Endothelial cell of umbilical vein (primary cell): Measurements from ENCODE around the gene CACNG4. TPM values are rescaled to one million over a fixed set of nuclear protein-coding genes. Genes with fewer than 3 reads are reported as not detected.

Source experiments
- BruUV-seq: library from RNA; stranded (reverse); fragments of 400-500 nt; replicated peaks from 2 replicates; lab custom pipeline; 2021; lab: Mats Ljungman, UMichigan
- CTCF ChIA-PET: fragments of 300-600, 350-600 bp; sonication (Branson Sonifier 250); formaldehyde crosslinking; loops from one replicate; lab custom pipeline; 2021; ENCODE audit warnings: antibody characterized with exemption, inconsistent platforms; lab: Charles Lee
- POLR2A ChIA-PET: fragments of 300-600, 350-600 bp; sonication (Branson Sonifier 250); formaldehyde crosslinking; loops from one replicate; lab custom pipeline; 2021; ENCODE audit warnings: antibody characterized with exemption, inconsistent platforms; lab: Charles Lee
- DNase-seq: peaks from one replicate; pipeline ENCODE4 v3.0.0-alpha.2; 2011; ENCODE audit warnings: low read depth, low spot score
- FAIRE-seq: peaks from 2 replicates; lab custom pipeline; 2011; peaks lifted over from hg19 to GRCh38; lab: Jason Lieb, UNC
- H2AFZ ChIP-seq: 2 replicates; pipeline ENCODE4 v1.6.0; 2012; ENCODE audit warnings: low read depth, low read length, control low read depth, inconsistent platforms
- H3K27ac ChIP-seq: 2 replicates; pipeline ENCODE4 v1.5.1; 2011; ENCODE audit warnings: low read depth, mild to moderate bottlenecking, control low read depth, low read length, moderate library complexity; ENCODE audit not compliant: insufficient read depth
- H3K27me3 ChIP-seq, 2 experiments: 2 replicates each; pipeline versions ENCODE4 v1.6.0 to v1.6.1; 2011; ENCODE audit warnings: low read length in 2 of 2, mixed read lengths in 1 of 2; ENCODE audit not compliant: control insufficient read depth in 2 of 2, insufficient read depth in 2 of 2
- H3K36me3 ChIP-seq, 2 experiments: 2 replicates in 1 of 2; 3 replicates in 1 of 2; pipeline ENCODE4 v1.5.1; 2011; ENCODE audit warnings: low read length in 2 of 2, mild to moderate bottlenecking in 1 of 2, moderate library complexity in 1 of 2; ENCODE audit not compliant: control insufficient read depth in 2 of 2, insufficient read depth in 2 of 2; ENCODE audit errors: extremely low read depth in 1 of 2
- H3K4me1 ChIP-seq: 3 replicates; pipeline ENCODE4 v1.5.1; 2011; ENCODE audit warnings: mild to moderate bottlenecking, low read length; ENCODE audit not compliant: control insufficient read depth, insufficient read depth; ENCODE audit errors: extremely low read depth
- H3K4me2 ChIP-seq: 2 replicates; pipeline ENCODE4 v1.6.1; 2011; ENCODE audit warnings: low read length, control low read depth, mixed read lengths; ENCODE audit not compliant: insufficient read depth
- H3K4me3 ChIP-seq, 3 experiments: fragments of 200-600 bp in 1 of 3; sonication (generic), shearing (Covaris generic) in 1 of 3; replicated peaks in 1 of 3; 2 replicates each; pipeline ENCODE4 v1.5.1; 2011 to 2016; ENCODE audit warnings: control low read depth in 3 of 3, low read length in 3 of 3, mild to moderate bottlenecking in 2 of 3, inconsistent platforms in 1 of 3, low read depth in 1 of 3, moderate library complexity in 1 of 3; ENCODE audit not compliant: insufficient read depth in 1 of 3
- H3K79me2 ChIP-seq: 2 replicates; pipeline ENCODE4 v1.6.0; 2012; ENCODE audit warnings: low read length, inconsistent platforms; ENCODE audit not compliant: control insufficient read depth, insufficient read depth
- H3K9ac ChIP-seq: replicated peaks from 2 replicates; pipeline ENCODE3; 2011; ENCODE audit warnings: low read length, control low read depth; ENCODE audit not compliant: insufficient read depth; ENCODE audit errors: extremely low read depth
- H3K9me1 ChIP-seq: replicated peaks from 3 replicates; pipeline ENCODE4 v1.6.0; 2011; ENCODE audit warnings: mild to moderate bottlenecking, low read length; ENCODE audit not compliant: control insufficient read depth, insufficient read depth; ENCODE audit errors: extremely low read depth
- H3K9me3 ChIP-seq: replicated peaks from 2 replicates; pipeline ENCODE4 v1.5.1; 2012; ENCODE audit warnings: low read length, inconsistent platforms; ENCODE audit not compliant: control insufficient read depth, insufficient read depth
- H4K20me1 ChIP-seq: replicated peaks from 2 replicates; pipeline ENCODE3; 2011; ENCODE audit warnings: mild to moderate bottlenecking, low read length; ENCODE audit not compliant: control insufficient read depth, insufficient read depth; ENCODE audit errors: extremely low read depth
- EZH2 ChIP-seq: IDR thresholded peaks from 2 replicates; pipeline ENCODE4 v1.6.1; 2012; ENCODE audit warnings: borderline replicate concordance, low read depth, mild to moderate bottlenecking, moderate library complexity, low read length, inconsistent platforms; ENCODE audit not compliant: severe bottlenecking
- FOS ChIP-seq: IDR thresholded peaks from 2 replicates; pipeline ENCODE4 v1.6.1; 2011; ENCODE audit warnings: mild to moderate bottlenecking, low read length, moderate library complexity, borderline replicate concordance; ENCODE audit not compliant: insufficient read depth
- GATA2 ChIP-seq: IDR thresholded peaks from 2 replicates; pipeline ENCODE4 v1.7.0; 2011; ENCODE audit warnings: low read depth, mild to moderate bottlenecking, moderate library complexity, mixed read lengths, low read length; ENCODE audit not compliant: insufficient read length, insufficient read depth
- JUN ChIP-seq: IDR thresholded peaks from 2 replicates; pipeline ENCODE4 v1.6.1; 2011; ENCODE audit warnings: borderline replicate concordance, low read depth; ENCODE audit not compliant: insufficient read length, insufficient read depth
- MAX ChIP-seq: IDR thresholded peaks from 2 replicates; pipeline ENCODE4 v1.6.1; 2011; ENCODE audit not compliant: insufficient read depth, insufficient read length
- MYC ChIP-seq: IDR thresholded peaks from one replicate; pipeline ENCODE4 v1.6.1; 2011; ENCODE audit warnings: mild to moderate bottlenecking, low read depth, low read length
- POLR2A ChIP-seq: IDR thresholded peaks from 2 replicates; pipeline ENCODE4 v1.6.1; 2012; ENCODE audit warnings: low read depth, mild to moderate bottlenecking, control low read depth, low read length
- POLR2AphosphoS5 ChIP-seq: IDR thresholded peaks from 2 replicates; pipeline ENCODE4 v1.6.1; 2012; ENCODE audit warnings: low read depth, mild to moderate bottlenecking, control low read depth, low read length, moderate library complexity; ENCODE audit not compliant: insufficient read depth
- dilution Hi-C: fragments of 300-500 bp; cut with MboI; formaldehyde crosslinking; loops from one replicate; pipeline ENCODE4 v1.15.0; 2019; ENCODE audit warnings: low sequenced_read_pairs; ENCODE audit not compliant: extremely low pct_ligation_motif_present
- intact Hi-C: fragments of 100-400 bp; cut with micrococcal nuclease; formaldehyde crosslinking; loops from one replicate; pipeline ENCODE4 v1.10.0; 2022
- polyA plus RNA-seq, 4 experiments: library from polyadenylated mRNA; depleted of rRNA in 3 of 4; stranded (reverse) in 3 of 4; unstranded in 1 of 4; fragments of >200 nt; gene quantifications; 2 replicates each; pipeline versions ENCODE4 v1.2.1 to v1.2.3, GENCODE V29; 2011 to 2012; ENCODE audit warnings: missing spikeins in 1 of 4
- total RNA-seq: library from RNA; stranded (reverse); gene quantifications from 2 replicates; pipeline ENCODE4 v1.2.3, GENCODE V29; 2021
- TF ChIP-seq, protein P1 (sequence below), 2 donors: IDR thresholded peaks; 1 replicate in 1 of 2; 2 replicates in 1 of 2; pipeline ENCODE4 v1.5.1; 2011; ENCODE audit warnings: low read length in 2 of 2, mild to moderate bottlenecking in 2 of 2, moderate library complexity in 2 of 2, control low read depth in 1 of 2, inconsistent platforms in 1 of 2, low read depth in 1 of 2; ENCODE audit not compliant: insufficient read depth in 1 of 2; ENCODE audit errors: extremely low read depth in 1 of 2

CACNG4 gene
- total and polyA plus RNA-seq, 2 donors (not counting 3 experiments of a cell fraction or from before 2014, with no cell fraction given), result not detected

DNA sequence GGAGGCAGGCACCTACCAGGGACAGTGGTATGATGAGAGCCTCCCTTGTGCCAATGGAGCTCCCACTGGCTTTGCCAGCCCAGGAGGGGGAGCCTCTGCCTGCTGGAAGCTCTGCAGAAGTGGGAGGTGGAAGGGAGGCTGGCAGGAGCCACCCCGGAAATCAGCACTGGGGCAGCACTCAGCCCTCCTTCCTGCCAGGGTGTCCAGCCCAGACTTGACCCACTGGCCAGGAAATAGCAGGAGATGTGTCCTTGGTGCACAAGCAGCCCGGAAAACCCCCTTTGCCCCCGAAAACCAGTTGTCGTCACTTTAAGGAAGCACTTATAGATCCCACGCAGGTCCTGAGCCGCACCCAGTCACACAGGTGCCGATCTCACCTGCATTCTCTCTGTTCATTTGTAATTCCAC lies 49.3 kb upstream of the CACNG4 start:
- H3K4me2 ChIP-seq, result no peak overlapping the region
- DNase-seq (no peak), FAIRE-seq (no peak)
- H2AFZ ChIP-seq, result no peak overlapping the region
- no peak overlapping the region for H3K4me3 ChIP-seq
- no peaks in the 10 kb centered on the region for H3K36me3 ChIP-seq
- no TSS peak for BruUV-seq
- ChIA-PET POLR2A (no interaction called here), CTCF (interaction anchor here (1.0 kb wide), 1 partner anchor 243 kb away, joined by 3 read pairs; no protein-coding TSS in a partner anchor)
- no peak overlapping the region for H3K27ac ChIP-seq
- H3K4me1 ChIP-seq, result no peaks in the 10 kb centered on the region
- H3K9ac ChIP-seq, result no peak overlapping the region
- peaks cover 0 to 2% of the 10 kb centered on the region in 2 experiments for H3K27me3 ChIP-seq
- dilution Hi-C loops (no loop called here), intact Hi-C loops (no loop called here)
- no peaks in the 10 kb centered on the region for H3K9me3 ChIP-seq
- H4K20me1 ChIP-seq, result no peaks in the 10 kb centered on the region
- no peak for TF ChIP-seq POLR2AphosphoS5
- no peak for TF ChIP-seq MAX
- H3K9me1 ChIP-seq, result no peaks in the 10 kb centered on the region
- no peaks in the 10 kb centered on the region for H3K79me2 ChIP-seq

GRCh38 chr17:66915792-66916191 lies 48.7 kb upstream of the CACNG4 start:
- ChIA-PET CTCF (no interaction called here), POLR2A (no interaction called here)
- Histone ChIP-seq H3K9me1 (no peaks in the 10 kb centered on the region), H3K4me2 (no peak overlapping the region), H3K4me3 (no peak overlapping the region), H3K79me2 (no peaks in the 10 kb centered on the region), H3K9me3 (no peaks in the 10 kb centered on the region), H3K27ac (no peak overlapping the region), H2AFZ (no peak overlapping the region), H4K20me1 (no peaks in the 10 kb centered on the region), H3K36me3 (no peaks in the 10 kb centered on the region), H3K4me1 (no peaks in the 10 kb centered on the region), H3K27me3 (peaks cover 0 to 2% of the 10 kb centered on the region in 2 experiments), H3K9ac (no peak overlapping the region)
- no TSS peak for BruUV-seq
- DNase-seq, result no peak
- intact Hi-C loops (no loop called here), dilution Hi-C loops (no loop called here)
- FAIRE-seq, result no peak
- no peak for TF ChIP-seq EZH2
- TF ChIP-seq MYC, result no peak
- no peak for TF ChIP-seq MAX
- no peak for TF ChIP-seq POLR2A
- no peak for TF ChIP-seq GATA2
- no peak for TF ChIP-seq POLR2AphosphoS5
- no peak for TF ChIP-seq JUN
- TF ChIP-seq FOS, result no peak
- TF ChIP-seq, protein P1, sequence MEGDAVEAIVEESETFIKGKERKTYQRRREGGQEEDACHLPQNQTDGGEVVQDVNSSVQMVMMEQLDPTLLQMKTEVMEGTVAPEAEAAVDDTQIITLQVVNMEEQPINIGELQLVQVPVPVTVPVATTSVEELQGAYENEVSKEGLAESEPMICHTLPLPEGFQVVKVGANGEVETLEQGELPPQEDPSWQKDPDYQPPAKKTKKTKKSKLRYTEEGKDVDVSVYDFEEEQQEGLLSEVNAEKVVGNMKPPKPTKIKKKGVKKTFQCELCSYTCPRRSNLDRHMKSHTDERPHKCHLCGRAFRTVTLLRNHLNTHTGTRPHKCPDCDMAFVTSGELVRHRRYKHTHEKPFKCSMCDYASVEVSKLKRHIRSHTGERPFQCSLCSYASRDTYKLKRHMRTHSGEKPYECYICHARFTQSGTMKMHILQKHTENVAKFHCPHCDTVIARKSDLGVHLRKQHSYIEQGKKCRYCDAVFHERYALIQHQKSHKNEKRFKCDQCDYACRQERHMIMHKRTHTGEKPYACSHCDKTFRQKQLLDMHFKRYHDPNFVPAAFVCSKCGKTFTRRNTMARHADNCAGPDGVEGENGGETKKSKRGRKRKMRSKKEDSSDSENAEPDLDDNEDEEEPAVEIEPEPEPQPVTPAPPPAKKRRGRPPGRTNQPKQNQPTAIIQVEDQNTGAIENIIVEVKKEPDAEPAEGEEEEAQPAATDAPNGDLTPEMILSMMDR (IDR thresholded peaks at IDR 0.05; ENCODE audit: extremely low read depth in 1 of 2, insufficient read depth in 1 of 2, low read depth in 1 of 2, low read length in 2 of 2), result no peak
